Placental epithelial cell (primary cell): ENCODE measurements around the gene CFAP68. TPM values are rescaled to one million over a fixed set of nuclear protein-coding genes. Genes with fewer than 3 reads are reported as not detected.

Source experiments
- small RNA-seq: library from RNA; depleted of rRNA; stranded (forward); fragments of <200 nt; gene quantifications from one replicate; pipeline ENCODE3, GENCODE V24; 2012
- total RNA-seq: library from RNA; depleted of rRNA; stranded (reverse); fragments of >200 nt; gene quantifications from 2 replicates; pipeline ENCODE4 v1.2.3, GENCODE V29; 2012

CFAP68 gene
- total RNA-seq: 8.2 and 37.3 TPM in 2 replicates

GRCh38 chr11:111878849-111879636 is at the start of gene CFAP68, which contains the start of gene FDXACB1:
CFAP68 (plus strand) TSS chr11:111879541; CDS start chr11:111879561, 20 bp downstream.
FDXACB1 (minus strand) TSS chr11:111879165; CDS start chr11:111879132, 33 bp downstream.

GRCh38 chr11:111870886-111871692 is 8.3 kb upstream of the CFAP68 start, which contains the start of gene ALG9:
ALG9 (minus strand) TSS chr11:111871581; CDS start chr11:111871482, 99 bp downstream.

GRCh38 chr11:111911563-111912401 is 32.4 kb downstream of the CFAP68 start, which contains the start of gene CRYAB:
CRYAB (minus strand) TSS chr11:111911770; CDS start chr11:111911724, 46 bp downstream.

GRCh38 chr11:111912535-111912934 is 33.2 kb downstream of the CFAP68 start, which contains the start of gene HSPB2:
HSPB2 (plus strand) TSS chr11:111912734; CDS start chr11:111912830, 96 bp downstream.

GRCh38 chr11:111918390-111919256 is 39.3 kb downstream of the CFAP68 start, which contains the start of gene C11orf52:
C11orf52 (plus strand) TSS chr11:111918913; CDS start chr11:111918973, 60 bp downstream.

Small RNAs within 50 kb of the gene (small RNA-seq; reads per million reads assigned to genes)
- 0.14 reads per million for gene C11orf52
- gene GNG5P3: not detected
- not detected for gene RNA5SP351
- gene RPL37AP8: 0.09 reads per million

Other genes with a start within 250 kb of the CFAP68 start
- gene PPP2R1B, start 113.2 kb upstream of the CFAP68 start, total RNA-seq: 12.6 and 32.2 TPM in 2 replicates
- gene ALG9, start 8.0 kb upstream of the CFAP68 start, total RNA-seq: 30.6 and 66.7 TPM in 2 replicates
- gene FDXACB1, start 376 bp upstream of the CFAP68 start, total RNA-seq: 2.2 and 3.1 TPM in 2 replicates
- gene CRYAB, start 32.2 kb downstream of the CFAP68 start, total RNA-seq: 19.2 and 33.7 TPM in 2 replicates
- gene HSPB2, start 33.2 kb downstream of the CFAP68 start, total RNA-seq: 0.87 TPM in 1 of 2 replicates, not detected in the other
- gene C11orf52, start 39.4 kb downstream of the CFAP68 start, total RNA-seq: 2.7 and 8.1 TPM in 2 replicates
- gene DIXDC1, start 57.8 kb downstream of the CFAP68 start, total RNA-seq: 14.9 and 19.5 TPM in 2 replicates
- 18.1 and 24.6 TPM in 2 replicates for gene DLAT, start 145.9 kb downstream of the CFAP68 start, total RNA-seq
- gene PIH1D2, start 194.5 kb downstream of the CFAP68 start, total RNA-seq: 1.7 and 4.3 TPM in 2 replicates
- gene NKAPD1, start 194.8 kb downstream of the CFAP68 start, total RNA-seq: 28.7 and 31.8 TPM in 2 replicates
- 30.7 and 37.7 TPM in 2 replicates for gene TIMM8B, start 207.2 kb downstream of the CFAP68 start, total RNA-seq
- 75.4 and 76.0 TPM in 2 replicates for gene SDHD, start 207.3 kb downstream of the CFAP68 start, total RNA-seq